ENCODE results near the gene SHISA9.

DNA sequence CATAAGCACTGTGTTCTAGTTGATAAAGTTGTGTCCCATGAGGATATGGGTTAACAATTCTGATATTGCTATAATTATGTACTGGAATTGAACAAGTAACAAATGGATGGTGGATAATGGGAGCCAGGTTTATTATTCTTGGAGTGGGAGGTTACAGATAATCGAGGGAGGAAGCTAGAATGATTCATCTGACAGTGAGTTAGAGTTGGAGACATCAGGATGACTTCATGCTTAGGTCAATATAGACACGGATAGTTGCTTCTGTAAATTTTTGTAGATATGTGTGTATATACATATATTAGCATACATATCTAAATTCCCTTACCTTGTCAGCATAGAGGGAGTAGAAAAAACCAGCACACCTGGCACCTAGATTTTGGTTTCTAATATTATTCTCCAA lies 293.4 kb downstream of the SHISA9 start:
- TF ChIP-seq, protein P1, sequence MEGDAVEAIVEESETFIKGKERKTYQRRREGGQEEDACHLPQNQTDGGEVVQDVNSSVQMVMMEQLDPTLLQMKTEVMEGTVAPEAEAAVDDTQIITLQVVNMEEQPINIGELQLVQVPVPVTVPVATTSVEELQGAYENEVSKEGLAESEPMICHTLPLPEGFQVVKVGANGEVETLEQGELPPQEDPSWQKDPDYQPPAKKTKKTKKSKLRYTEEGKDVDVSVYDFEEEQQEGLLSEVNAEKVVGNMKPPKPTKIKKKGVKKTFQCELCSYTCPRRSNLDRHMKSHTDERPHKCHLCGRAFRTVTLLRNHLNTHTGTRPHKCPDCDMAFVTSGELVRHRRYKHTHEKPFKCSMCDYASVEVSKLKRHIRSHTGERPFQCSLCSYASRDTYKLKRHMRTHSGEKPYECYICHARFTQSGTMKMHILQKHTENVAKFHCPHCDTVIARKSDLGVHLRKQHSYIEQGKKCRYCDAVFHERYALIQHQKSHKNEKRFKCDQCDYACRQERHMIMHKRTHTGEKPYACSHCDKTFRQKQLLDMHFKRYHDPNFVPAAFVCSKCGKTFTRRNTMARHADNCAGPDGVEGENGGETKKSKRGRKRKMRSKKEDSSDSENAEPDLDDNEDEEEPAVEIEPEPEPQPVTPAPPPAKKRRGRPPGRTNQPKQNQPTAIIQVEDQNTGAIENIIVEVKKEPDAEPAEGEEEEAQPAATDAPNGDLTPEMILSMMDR (IDR thresholded peaks at IDR 0.05) = no peak
- no peak for TF ChIP-seq POLR2A (IDR thresholded peaks at IDR 0.05; ENCODE audit: low read depth)

All from esophagus muscularis mucosa (tissue), 3 donors.